ENCODE measurements around the gene CABP4.

Gene CABP4

DNA sequence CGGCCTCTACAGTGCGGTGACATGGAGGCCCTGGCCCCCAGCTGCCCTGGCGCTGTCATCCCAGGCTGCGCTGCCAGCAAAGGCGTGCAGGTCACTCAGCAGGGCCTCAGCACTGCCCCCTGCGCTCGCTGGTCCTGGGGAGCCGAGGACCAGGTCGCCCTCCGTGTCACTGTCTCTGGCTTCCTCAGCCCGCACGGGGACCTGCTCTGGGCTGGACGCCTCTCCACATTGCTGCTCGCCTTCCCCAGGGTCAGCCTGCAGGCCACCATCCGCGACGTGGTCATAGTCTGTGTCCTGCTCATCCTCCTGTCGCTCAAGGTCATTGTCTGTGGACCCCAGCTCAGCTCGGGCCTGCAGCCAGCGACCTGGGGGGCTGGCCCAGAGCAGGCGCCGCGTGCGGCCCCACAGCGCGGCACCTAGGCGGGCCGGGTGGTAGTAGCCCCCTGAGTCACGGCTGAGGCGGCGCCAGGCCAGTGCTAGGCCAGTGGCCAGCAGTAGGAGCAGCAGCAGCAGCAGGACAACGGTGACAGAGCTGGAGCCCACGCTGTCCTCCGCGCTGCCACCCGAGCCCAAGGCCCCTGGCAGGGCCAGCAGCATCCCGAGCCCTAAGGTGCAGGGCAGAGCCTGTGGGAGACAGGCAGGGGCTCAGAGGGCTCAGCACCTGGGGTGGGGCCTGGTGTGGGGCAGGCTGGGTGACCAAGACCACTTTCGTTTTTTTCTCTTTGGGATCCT, 19.3 kb upstream of the CABP4 start:
- DNase-seq (ENCODE audit: low spot score): no peak

DNA sequence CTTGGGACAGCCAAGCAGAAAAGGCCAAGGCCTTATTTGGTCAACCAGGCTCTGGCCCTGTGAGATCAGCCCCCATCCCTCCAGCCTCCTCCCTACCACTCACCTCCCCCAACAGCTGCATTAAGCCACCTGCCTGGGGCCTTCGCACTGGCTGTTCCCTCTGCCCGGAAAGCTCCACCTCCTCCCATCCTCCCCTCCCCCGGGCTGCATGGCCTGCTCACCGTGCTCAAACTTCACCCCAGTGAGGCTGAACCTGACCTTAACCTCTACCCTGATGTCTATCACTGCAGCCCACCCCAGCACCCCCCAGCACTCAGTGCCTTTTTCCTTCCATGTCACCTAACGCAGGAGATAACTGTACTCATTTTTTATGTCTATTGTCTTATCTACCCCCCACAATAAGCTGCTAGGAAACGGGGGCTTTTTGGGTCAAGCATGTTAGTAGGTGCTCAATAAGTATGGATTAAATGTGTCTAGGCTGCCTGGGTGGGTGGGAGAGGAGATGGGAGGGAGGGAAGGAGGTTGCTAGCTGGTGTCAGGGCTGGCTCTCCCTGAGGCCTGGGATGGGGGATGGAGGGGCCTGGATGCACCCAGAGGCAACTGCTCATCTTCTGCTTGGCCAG, 18.6 kb upstream of the CABP4 start:
- DNase-seq (ENCODE audit: low spot score): no peak

DNA sequence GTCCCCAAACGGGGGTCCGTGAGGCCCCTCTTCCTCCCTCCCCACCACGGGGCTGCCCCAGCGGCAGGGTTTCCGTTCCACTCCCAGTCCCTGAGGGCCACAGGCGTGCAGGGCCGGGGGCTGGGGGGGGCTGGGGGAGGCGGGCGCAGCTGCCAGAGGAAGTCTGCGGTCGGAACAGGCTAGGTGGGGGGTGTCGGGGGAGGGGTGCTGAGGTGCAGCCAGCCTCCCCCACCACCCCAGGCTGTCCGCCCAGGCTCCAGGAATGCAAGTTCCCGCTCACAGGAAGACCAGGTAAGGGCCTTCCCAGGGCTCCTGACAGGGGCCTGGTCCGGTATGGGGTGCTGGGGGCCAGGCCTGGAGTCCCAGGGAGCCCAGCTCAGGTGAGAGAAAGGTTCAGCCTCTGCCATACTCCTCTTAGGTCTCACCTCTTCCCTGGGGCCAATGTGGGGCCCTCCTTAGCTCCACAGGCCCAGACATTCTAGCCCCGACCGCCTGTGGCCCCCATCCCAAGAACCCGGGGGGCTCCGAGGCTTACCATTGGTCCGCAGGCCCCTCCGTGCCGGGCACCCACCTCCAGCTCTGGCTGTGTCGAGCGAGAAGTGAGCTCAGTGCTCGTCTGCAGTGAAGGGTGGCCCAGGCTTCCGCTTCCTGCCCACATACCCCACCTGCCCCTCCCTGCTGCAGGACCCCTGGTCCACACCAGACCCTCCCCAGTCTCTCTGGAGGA, 17.9 kb upstream of the CABP4 start, which contains the start of gene PTPRCAP:
PTPRCAP (minus strand) TSS at position 601 of the 727 bp plus-strand sequence; CDS start at position 538, 63 bp downstream.
- no peak for DNase-seq (ENCODE audit: low spot score)

DNA sequence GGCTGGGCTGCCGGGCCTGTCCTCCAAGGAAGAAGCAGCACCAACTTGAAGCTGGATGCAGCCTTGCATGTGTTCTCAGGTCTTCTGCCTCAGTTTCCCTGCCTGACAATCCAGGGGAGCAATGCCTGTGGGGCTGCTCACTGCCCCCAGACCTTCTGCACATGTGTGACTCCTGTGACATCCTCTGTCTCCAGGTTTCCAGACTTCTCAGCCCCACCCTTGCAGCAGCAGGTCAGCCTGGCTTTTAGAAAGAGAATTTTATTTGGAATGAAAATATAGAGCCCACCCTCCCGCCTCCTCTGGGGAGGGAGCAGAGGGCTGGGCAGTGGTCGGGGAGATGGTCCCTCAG, 17.4 kb upstream of the CABP4 start:
- DNase-seq (ENCODE audit: low spot score): no peak

DNA sequence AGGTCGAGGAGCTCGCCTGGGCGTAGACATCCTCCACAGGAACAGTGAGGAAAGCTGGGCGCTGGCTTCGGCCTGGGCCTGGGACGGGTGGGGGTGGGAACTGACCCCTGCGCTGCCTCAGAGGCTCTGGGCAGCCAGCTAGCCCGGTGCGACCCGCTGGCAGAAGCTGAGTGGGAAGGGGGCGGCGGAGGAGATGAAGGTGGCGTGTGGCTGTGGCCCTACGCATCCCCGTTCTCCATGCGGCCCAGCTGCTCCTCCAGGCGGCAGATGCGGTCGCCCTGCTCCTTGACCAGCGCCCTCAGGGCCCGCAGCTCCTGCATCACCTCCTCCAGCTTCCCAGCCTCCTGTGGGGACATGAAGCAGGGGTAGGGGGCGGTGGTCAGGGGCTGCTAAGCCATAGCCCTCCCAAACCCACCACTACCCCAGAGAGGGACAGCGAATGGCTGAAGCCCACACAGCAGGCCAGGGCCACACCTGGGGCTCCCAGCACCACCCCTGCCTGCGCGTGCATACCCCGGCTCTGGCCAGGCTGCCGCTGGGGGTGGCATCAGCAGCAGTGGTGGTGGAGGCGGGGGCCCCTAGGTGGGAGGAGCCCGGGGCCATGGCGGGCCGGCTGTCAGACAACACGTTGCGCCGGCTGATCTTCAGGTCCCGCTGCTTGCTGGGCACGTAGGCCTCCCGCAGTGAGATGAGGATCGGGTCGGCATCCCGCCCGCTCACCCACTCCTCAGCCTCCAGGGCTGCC, 16.8 kb upstream of the CABP4 start:
- DNase-seq (ENCODE audit: low spot score): no peak

GRCh38 chr11:67439321-67440228, 15.6 kb upstream of the CABP4 start:
- peak; percentile 48 for DNase-seq (ENCODE audit: low spot score)

DNA sequence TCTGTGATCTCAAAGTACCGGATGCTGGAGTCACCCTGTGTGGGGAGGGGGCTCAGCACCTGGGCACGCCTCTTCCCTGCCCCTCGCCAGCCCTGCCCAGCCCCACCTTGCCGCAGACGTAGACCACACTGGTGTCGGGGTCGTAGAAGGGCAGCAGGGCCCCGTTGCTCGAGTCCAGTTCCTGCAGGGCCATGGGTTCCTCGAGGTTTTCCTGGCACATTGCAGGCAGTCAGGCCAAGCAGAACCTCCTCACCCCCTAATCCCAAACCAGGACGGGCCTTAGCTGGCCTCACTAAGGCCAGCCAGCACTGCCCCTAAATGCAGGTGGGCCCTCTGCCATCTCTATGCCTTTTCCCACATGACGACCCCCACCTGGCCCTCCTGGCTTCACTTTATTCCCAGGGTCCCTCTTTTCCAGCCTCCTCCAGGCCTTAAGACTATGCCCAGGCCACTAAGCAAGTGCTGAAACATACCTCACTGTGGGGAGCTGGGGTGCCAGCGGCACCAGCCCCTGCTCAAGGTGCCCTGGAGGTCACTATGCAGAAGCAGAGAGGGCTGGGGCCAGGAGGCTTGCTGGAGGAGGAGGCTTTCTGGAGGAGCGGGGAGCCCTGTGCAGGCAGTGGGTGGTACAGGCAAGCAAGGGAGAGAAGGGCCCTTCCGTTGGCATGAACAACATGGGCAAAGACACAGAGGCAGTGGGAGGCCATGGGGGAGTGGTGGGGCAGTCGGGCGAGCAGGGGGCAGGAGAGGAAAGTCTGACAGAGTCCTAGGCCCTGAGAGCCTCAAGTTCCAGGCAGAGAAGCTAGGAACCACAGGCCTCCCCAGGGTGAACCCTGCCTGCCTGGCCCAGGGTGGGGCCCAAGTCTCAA, 14.7 kb upstream of the CABP4 start:
- no peak for DNase-seq (ENCODE audit: low spot score)

DNA sequence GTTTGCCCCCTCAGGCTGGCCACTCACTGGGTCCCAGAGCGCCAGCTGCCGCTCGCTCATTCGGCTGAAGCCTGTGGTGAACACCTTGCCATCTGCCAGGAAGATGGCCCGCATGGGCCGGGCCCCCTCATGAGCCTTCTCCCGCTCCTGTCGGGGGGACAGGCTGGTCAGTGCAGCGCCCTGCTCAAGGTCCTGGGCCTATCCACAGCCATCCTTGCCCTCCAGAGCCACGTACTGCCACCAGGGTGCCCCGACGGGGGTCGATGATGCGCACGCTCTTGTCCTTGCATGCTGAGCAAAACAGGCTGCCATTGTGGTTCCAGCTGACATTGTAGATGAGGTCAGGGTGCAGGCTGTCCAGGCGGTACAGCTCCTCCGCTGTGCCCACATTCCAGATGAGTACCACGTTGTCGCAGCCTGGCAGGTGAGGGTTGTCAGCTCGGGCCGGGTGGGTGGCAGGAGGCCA, 14.0 kb upstream of the CABP4 start:
- no peak for DNase-seq (ENCODE audit: low spot score)

DNA sequence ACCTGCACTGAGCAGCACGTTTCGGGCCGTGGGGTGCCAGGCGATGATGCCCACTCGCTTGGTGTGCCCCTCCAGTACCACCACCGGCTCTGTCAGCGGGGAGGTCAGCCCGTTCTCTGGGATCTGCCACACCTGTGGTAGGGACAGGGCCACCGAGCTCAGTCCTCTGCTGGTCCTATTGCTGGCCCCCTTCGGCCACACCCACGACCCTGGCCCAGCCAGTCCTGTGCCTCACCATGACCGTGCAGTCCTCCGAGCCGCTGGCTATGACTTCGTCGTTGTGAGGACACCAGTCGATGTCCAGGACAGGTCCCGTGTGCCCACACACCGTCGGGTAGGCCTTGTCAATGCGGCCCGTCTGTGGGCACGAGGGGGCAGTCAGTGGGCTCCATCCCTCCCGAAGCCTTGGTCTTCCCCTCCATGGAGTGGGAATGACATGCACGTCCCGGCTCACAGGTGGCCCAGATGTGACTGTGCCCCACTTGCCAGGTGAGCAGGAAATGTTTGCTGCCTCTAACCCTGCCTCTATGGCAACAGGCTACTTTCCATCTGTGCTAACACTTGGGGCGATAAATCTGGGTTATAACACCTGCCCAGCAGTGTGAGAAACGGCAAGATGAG, 13.3 kb upstream of the CABP4 start:
- no peak for DNase-seq (ENCODE audit: low spot score)

DNA sequence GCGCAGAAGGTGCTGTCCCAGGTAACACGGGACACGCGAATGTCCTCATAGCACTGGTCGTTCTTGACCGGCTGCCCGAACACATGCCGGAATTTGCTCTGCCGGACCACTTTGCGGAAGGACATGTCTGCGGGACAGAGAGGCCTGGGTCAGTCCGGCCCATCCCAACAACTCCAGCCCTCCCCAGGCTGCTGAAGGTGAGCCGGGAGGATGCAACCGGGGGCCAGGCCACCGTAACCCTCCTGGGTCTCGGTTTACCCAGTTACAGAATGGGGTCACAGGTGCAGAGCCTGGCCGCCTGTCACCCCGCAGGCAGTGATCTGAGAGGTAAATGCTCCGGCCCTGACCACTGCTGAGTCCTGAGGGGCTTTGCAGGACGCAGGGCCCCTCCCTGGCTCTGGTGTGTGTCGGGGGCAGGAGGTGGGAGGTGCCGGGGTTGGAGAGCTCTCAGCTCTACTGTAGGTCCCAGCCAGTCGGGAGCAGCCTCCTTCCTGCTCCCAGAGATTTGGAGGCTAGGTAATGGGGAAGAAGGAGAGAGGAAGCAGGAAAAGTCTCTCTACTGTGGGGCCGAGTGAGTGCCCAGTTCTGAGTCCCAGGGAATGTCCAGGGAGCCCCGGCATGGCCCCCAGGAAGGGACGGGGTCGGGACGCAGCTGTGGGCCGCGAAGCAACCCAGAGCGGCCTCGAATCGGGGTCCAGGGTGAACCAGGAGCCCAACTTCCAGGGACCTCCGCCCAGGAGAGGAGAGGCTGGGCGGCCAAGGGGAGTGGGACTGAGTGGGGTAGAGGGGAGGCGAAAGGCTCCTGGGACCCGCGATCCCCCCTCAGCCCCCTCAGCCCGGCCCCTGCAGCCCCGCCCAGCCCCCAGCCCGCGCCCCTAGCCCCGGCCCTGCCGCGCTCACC, 12.4 kb upstream of the CABP4 start:
- peak; percentile 52 for DNase-seq (ENCODE audit: low spot score)

GRCh38 chr11:67445515-67445914, 9.6 kb upstream of the CABP4 start:
- no peak for DNase-seq (ENCODE audit: low spot score)

DNA sequence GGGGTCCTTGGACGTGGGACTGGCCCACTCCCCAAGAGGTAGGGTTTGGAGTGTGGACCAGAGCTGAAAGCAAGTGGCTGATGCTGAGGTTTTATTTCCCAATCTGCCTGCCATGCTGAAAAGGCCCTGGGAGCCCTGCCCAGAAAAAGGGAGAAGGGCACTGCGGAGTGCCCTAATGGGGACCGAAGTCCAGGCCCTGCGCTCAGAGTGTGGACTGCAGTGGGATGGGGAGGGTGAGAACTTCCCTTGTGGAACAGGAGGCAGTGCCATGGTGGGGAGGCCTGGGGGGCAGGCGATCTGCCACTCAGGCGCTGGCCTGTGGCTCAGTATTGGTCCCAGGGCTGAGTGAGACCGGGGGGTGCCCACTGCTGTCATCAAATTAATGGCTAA, 6.9 kb upstream of the CABP4 start:
- DNase-seq (ENCODE audit: low spot score): no peak

GRCh38 chr11:67449116-67449844, 5.9 kb upstream of the CABP4 start:
- no peak for DNase-seq (ENCODE audit: low spot score)

- no peak for DNase-seq (ENCODE audit: low spot score)
Observed at GRCh38 chr11:67450796-67451657, 4.1 kb upstream of the CABP4 start.

GRCh38 chr11:67451658-67451976, 3.5 kb upstream of the CABP4 start:
- no peak for DNase-seq (ENCODE audit: low spot score)

DNA sequence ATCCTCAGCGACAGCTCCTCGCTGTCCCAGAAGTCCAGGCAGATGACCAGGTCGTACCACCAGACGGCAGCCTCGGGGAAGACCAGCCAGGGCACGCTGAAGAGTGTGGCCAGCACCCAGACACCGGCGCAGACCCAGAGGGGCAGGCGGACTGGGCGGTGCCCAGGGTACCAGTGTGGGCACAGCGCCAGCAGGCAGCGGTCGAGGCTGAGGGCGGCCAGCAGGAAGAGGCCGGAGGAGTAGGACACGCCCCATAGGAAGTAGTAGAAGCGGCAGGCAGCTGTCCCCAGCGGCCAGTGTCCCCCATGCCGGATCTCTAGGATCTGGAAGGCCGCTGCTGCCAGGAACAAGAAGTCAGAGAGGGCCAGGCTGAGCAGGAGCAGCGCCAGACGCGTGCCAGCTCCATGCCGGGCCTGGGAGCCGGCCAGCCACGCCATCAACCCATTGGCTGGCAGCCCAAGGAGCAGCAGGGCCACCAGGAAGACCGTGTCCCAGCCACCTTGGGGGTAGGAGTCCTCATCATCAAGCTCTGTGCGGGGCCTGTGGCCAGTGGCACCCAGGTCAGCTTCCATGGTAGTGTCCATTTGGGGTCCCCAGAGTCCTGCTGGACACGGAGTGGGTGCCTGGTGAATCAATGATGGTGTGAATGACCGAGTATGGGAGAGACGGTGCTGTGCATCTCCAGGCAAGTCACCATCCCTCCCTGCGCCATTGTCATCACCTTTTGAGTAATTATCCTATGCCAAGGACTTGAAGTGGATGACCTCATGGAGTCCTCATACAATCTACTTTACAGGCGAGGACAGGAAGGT, 2.8 kb upstream of the CABP4 start, which contains the start of gene GPR152:
GPR152 (minus strand) TSS at position 589 of the 812 bp plus-strand sequence; CDS start at position 584, 5 bp downstream.
- DNase-seq (ENCODE audit: low spot score): no peak

Data from GM03348 (cell line).